ENCODE data around the gene PHTF2.

Gene PHTF2

DNA sequence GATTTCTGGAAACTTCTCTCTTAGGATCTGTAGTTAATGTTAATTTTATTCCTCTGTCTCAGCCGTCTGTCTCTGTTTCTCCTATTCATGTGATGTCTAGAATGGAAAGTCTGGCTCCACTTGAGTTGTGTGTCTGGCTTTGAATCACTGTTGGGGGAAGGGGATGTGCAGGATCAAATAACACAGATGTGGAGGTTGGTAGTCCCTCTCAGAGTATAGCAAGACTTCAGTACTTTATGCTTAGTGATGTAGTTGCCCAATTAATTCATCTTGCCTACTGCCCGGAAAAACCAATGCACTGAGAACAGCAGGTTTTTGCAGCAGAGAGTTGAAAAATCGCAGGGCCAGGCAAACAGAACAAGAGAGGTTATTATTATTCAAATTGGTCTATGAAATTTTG lies 79.2 kb downstream of the PHTF2 start:
- no peak overlapping the region for H3K9ac ChIP-seq (ENCODE audit: low read length in 2 of 2)
- H3K27me3 ChIP-seq (ENCODE audit: control insufficient read depth in 1 of 2, insufficient read depth in 2 of 2, low read length in 2 of 2), result no peaks in the 10 kb centered on the region
- no peak overlapping the region for H3K4me3 ChIP-seq (ENCODE audit: low read length in 2 of 2)
- no peak overlapping the region for H3K27ac ChIP-seq (ENCODE audit: low read length)
- no peaks in the 10 kb centered on the region for H3K36me3 ChIP-seq (ENCODE audit: control insufficient read depth in 2 of 2, insufficient read depth in 2 of 2, low read length in 2 of 2)
- no peaks in the 10 kb centered on the region for H3K9me3 ChIP-seq (ENCODE audit: control insufficient read depth in 2 of 2, low read length in 2 of 2)
- H3K4me1 ChIP-seq (ENCODE audit: control insufficient read depth, insufficient read depth, low read length), result no peaks in the 10 kb centered on the region

DNA sequence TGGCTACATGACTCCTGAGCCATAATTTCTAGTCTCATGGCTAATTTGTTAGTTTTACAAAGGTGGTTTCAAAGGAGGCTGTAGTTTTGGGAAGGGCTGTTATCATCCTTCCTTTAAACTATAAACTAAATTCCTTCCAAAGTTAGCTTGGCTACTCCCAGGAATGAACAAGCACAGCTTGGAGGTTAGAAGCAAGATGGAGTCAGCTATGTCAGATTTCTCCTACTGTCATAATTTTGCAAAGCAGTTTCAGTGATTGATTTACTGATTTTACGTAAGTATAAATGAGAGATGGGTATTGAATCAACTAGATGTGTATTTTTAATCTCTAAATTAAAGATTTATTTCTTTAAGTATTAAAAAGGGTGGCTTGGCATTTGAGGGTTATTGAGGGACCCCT lies 79.9 kb downstream of the PHTF2 start:
- Histone ChIP-seq H3K4me3 (ENCODE audit: low read length in 2 of 2) (no peak overlapping the region), H3K4me1 (ENCODE audit: control insufficient read depth, insufficient read depth, low read length) (no peaks in the 10 kb centered on the region), H3K27ac (ENCODE audit: low read length) (no peak overlapping the region), H3K36me3 (ENCODE audit: control insufficient read depth in 2 of 2, insufficient read depth in 2 of 2, low read length in 2 of 2) (no peaks in the 10 kb centered on the region), H3K9ac (ENCODE audit: low read length in 2 of 2) (no peak overlapping the region), H3K27me3 (ENCODE audit: control insufficient read depth in 1 of 2, insufficient read depth in 2 of 2, low read length in 2 of 2) (no peaks in the 10 kb centered on the region), H3K9me3 (ENCODE audit: control insufficient read depth in 2 of 2, low read length in 2 of 2) (no peaks in the 10 kb centered on the region)

DNA sequence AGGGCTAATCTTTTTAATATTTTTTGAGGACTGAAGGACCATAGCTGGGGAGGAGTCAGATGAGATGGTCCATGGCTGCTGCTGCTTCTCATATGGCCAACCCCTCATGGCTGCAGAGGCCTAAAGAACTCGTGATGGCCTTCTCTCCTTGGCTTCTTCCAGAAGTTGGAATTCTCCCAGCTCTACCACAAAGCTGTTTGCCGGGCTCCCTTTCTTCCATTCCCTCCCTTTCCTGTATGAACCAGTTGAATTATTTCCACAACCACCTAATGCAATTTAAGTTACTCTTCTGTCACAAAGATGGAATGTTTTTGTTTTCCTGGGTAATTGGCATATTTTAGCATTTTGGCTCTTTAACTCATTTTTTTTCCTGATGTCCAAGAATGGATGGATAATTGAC lies 80.7 kb downstream of the PHTF2 start:
- no peaks in the 10 kb centered on the region for H3K36me3 ChIP-seq (ENCODE audit: control insufficient read depth in 2 of 2, insufficient read depth in 2 of 2, low read length in 2 of 2)
- H3K9ac ChIP-seq (ENCODE audit: low read length in 2 of 2), result no peak overlapping the region
- no peaks in the 10 kb centered on the region for H3K27me3 ChIP-seq (ENCODE audit: control insufficient read depth in 1 of 2, insufficient read depth in 2 of 2, low read length in 2 of 2)
- H3K9me3 ChIP-seq (ENCODE audit: control insufficient read depth in 2 of 2, low read length in 2 of 2), result no peaks in the 10 kb centered on the region
- H3K27ac ChIP-seq (ENCODE audit: low read length), result no peak overlapping the region
- no peak overlapping the region for H3K4me3 ChIP-seq (ENCODE audit: low read length in 2 of 2)
- H3K4me1 ChIP-seq (ENCODE audit: control insufficient read depth, insufficient read depth, low read length), result no peaks in the 10 kb centered on the region

DNA sequence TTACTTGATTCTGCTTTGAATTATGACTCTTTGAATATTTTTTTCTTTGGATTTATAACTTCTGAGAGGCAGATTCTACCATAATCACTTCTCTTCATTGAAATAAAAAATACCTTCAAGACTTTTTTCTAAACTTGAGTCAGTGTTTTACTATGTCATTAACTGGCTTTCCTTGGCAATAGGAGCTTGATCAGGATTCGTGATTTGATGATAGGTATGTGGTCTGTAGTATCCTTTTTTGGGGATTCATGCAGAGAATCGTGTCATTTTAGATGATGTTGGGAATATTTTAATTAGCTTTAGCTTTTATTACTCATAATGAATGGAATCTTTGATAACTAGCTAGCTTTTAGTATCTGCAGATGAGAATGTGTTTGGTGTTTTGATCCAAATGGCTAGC lies 83.3 kb downstream of the PHTF2 start:
- H3K4me1 ChIP-seq (ENCODE audit: control insufficient read depth, insufficient read depth, low read length), result no peaks in the 10 kb centered on the region
- H3K4me3 ChIP-seq (ENCODE audit: low read length in 2 of 2), result no peak overlapping the region
- no peaks in the 10 kb centered on the region for H3K27me3 ChIP-seq (ENCODE audit: control insufficient read depth in 1 of 2, insufficient read depth in 2 of 2, low read length in 2 of 2)
- H3K36me3 ChIP-seq (ENCODE audit: control insufficient read depth in 2 of 2, insufficient read depth in 2 of 2, low read length in 2 of 2), result no peaks in the 10 kb centered on the region
- no peaks in the 10 kb centered on the region for H3K9me3 ChIP-seq (ENCODE audit: control insufficient read depth in 2 of 2, low read length in 2 of 2)
- H3K9ac ChIP-seq (ENCODE audit: low read length in 2 of 2), result no peak overlapping the region
- H3K27ac ChIP-seq (ENCODE audit: low read length), result no peak overlapping the region

DNA sequence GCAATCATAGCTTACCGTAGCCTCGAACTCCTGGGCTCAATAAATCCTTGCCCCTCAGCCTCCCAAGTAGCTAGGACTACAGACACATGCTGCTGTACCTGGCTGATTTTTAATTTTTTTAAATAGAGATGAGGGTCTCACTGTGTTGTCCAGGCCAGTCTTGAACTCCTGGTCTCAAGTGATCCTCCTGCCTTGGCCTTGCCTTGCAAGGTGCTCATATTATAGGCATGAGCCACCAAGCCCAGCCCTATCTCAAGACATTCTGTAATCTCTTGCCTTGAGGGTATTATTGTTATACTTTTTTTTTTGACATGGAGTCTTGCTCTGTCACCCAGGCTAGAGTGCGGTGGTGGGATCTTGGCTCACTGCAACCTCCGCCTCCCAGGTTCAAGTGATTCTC lies 86.6 kb downstream of the PHTF2 start:
- Histone ChIP-seq H3K9ac (ENCODE audit: low read length in 2 of 2) (no peak overlapping the region), H3K36me3 (ENCODE audit: control insufficient read depth in 2 of 2, insufficient read depth in 2 of 2, low read length in 2 of 2) (no peaks in the 10 kb centered on the region), H3K4me1 (ENCODE audit: control insufficient read depth, insufficient read depth, low read length) (no peaks in the 10 kb centered on the region), H3K4me3 (ENCODE audit: low read length in 2 of 2) (no peak overlapping the region), H3K27me3 (ENCODE audit: control insufficient read depth in 1 of 2, insufficient read depth in 2 of 2, low read length in 2 of 2) (no peaks in the 10 kb centered on the region), H3K9me3 (ENCODE audit: control insufficient read depth in 2 of 2, low read length in 2 of 2) (no peaks in the 10 kb centered on the region), H3K27ac (ENCODE audit: low read length) (no peak overlapping the region)

DNA sequence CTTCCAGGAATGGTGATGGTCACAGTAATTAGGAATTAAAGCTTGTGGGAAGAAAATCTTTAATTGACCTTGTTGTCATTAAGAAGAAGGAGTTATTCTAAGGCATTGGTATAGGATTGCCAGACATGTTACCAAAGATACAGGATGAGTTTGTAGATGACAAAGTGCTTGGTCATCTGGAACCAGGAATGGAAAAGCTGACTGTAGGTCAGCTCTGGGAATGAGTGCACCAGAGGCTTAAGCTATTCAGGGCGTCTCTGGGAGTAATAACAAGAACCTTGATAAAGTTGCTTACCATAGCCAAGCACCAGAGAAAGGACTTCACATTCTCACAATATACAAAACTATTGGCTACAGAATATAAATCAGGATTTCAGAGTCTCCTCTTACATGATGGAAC lies 89.0 kb downstream of the PHTF2 start:
- no peak overlapping the region for H3K27ac ChIP-seq (ENCODE audit: low read length)
- no peaks in the 10 kb centered on the region for H3K36me3 ChIP-seq (ENCODE audit: control insufficient read depth in 2 of 2, insufficient read depth in 2 of 2, low read length in 2 of 2)
- H3K9ac ChIP-seq (ENCODE audit: low read length in 2 of 2), result no peak overlapping the region
- H3K27me3 ChIP-seq (ENCODE audit: control insufficient read depth in 1 of 2, insufficient read depth in 2 of 2, low read length in 2 of 2), result no peaks in the 10 kb centered on the region
- H3K4me1 ChIP-seq (ENCODE audit: control insufficient read depth, insufficient read depth, low read length), result no peaks in the 10 kb centered on the region
- no peaks in the 10 kb centered on the region for H3K9me3 ChIP-seq (ENCODE audit: control insufficient read depth in 2 of 2, low read length in 2 of 2)
- H3K4me3 ChIP-seq (ENCODE audit: low read length in 2 of 2), result no peak overlapping the region

DNA sequence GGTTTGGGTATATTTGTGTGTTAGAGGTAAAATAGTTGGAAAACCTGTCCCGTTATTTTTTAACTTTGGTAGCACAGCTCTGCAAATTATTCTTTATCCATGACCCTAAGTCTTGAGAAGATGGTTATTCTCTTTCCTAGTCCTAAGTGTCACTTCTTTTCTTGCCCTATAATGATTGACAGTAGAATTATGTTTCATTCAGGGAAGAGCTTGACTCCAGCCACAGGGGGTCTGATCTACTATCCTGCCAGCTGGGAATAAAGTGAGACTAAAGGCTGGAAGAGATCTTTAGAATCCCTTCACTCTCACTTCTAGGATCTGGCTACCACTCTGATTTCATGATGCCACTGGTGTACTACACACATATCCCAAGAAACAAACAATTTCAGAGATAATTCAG lies 90.4 kb downstream of the PHTF2 start:
- Histone ChIP-seq H3K27ac (ENCODE audit: low read length) (no peak overlapping the region), H3K27me3 (ENCODE audit: control insufficient read depth in 1 of 2, insufficient read depth in 2 of 2, low read length in 2 of 2) (no peaks in the 10 kb centered on the region), H3K4me1 (ENCODE audit: control insufficient read depth, insufficient read depth, low read length) (no peaks in the 10 kb centered on the region), H3K4me3 (ENCODE audit: low read length in 2 of 2) (no peak overlapping the region), H3K9me3 (ENCODE audit: control insufficient read depth in 2 of 2, low read length in 2 of 2) (no peaks in the 10 kb centered on the region), H3K9ac (ENCODE audit: low read length in 2 of 2) (no peak overlapping the region), H3K36me3 (ENCODE audit: control insufficient read depth in 2 of 2, insufficient read depth in 2 of 2, low read length in 2 of 2) (no peaks in the 10 kb centered on the region)

DNA sequence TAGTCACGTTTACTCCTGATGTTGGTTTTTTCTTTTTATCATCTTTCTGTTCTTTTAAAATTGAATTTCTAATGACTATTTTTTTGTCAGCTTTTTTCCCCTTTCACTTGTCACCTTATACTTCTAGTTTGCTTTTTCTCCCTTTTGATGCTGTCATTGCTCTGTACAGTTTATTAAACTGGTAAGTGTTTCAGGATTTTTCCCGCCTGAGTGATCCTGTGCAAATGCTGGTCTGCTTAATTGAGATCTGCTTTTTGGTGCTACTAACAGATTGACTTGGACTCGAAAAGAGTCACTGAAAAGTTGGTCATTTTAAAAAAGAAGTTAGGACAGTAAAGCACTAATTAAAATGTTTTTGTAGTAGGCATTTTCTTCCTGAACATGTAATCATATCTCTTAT lies 95.2 kb downstream of the PHTF2 start:
- no peaks in the 10 kb centered on the region for H3K9me3 ChIP-seq (ENCODE audit: control insufficient read depth in 2 of 2, low read length in 2 of 2)
- H3K27me3 ChIP-seq (ENCODE audit: control insufficient read depth in 1 of 2, insufficient read depth in 2 of 2, low read length in 2 of 2), result no peaks in the 10 kb centered on the region
- H3K4me3 ChIP-seq (ENCODE audit: low read length in 2 of 2), result no peak overlapping the region
- no peaks in the 10 kb centered on the region for H3K36me3 ChIP-seq (ENCODE audit: control insufficient read depth in 2 of 2, insufficient read depth in 2 of 2, low read length in 2 of 2)
- no peak overlapping the region for H3K27ac ChIP-seq (ENCODE audit: low read length)
- no peaks in the 10 kb centered on the region for H3K4me1 ChIP-seq (ENCODE audit: control insufficient read depth, insufficient read depth, low read length)
- H3K9ac ChIP-seq (ENCODE audit: low read length in 2 of 2), result no peak overlapping the region

DNA sequence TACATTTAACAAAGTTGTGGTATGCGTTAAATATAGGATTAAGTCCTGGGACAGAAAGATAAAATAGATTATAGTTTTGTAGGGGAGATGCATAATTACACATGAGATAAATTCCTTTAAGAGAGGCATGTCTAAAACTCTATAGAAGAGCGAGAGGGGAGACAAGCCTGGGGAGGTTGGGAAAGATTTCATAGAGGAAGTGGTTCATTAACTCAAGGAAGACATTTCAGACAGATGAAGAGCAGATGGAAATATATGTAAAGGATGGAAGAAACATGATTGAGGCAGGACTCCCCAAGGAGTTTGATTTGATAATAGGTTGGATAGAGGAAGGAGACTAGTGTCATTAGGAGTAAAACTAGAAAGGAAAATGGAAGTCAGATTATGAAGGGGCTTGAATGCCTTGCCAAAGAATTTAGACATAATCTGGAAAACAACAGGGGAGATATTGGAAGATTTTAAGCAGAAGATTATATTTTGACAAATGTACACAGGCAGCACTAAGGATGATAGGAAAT lies 96.1 kb downstream of the PHTF2 start:
- no peak overlapping the region for H3K9ac ChIP-seq (ENCODE audit: low read length in 2 of 2)
- H3K27ac ChIP-seq (ENCODE audit: low read length), result no peak overlapping the region
- H3K27me3 ChIP-seq (ENCODE audit: control insufficient read depth in 1 of 2, insufficient read depth in 2 of 2, low read length in 2 of 2), result no peaks in the 10 kb centered on the region
- no peaks in the 10 kb centered on the region for H3K4me1 ChIP-seq (ENCODE audit: control insufficient read depth, insufficient read depth, low read length)
- no peaks in the 10 kb centered on the region for H3K36me3 ChIP-seq (ENCODE audit: control insufficient read depth in 2 of 2, insufficient read depth in 2 of 2, low read length in 2 of 2)
- no peaks in the 10 kb centered on the region for H3K9me3 ChIP-seq (ENCODE audit: control insufficient read depth in 2 of 2, low read length in 2 of 2)
- no peak overlapping the region for H3K4me3 ChIP-seq (ENCODE audit: low read length in 2 of 2)

DNA sequence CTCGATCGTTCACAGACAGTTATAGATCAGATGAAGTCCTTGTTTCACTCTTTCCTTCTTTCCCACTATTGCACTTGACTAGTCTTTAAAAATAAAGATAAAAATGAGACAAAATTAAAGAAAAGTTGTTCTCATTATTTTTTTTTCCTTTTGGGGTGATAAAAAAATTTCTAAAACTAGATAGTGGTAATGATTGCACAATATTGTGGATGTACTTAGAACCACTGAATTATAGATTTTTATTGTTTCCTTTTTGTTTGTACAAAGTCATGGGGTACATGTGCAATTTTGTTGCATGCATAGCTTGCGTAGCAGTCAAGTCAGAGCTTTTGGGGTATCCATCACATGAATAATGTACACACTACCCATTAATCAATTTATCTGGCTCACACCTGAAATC lies 97.3 kb downstream of the PHTF2 start:
- Histone ChIP-seq H3K4me1 (ENCODE audit: control insufficient read depth, insufficient read depth, low read length) (no peaks in the 10 kb centered on the region), H3K27ac (ENCODE audit: low read length) (no peak overlapping the region), H3K27me3 (ENCODE audit: control insufficient read depth in 1 of 2, insufficient read depth in 2 of 2, low read length in 2 of 2) (no peaks in the 10 kb centered on the region), H3K9ac (ENCODE audit: low read length in 2 of 2) (no peak overlapping the region), H3K4me3 (ENCODE audit: low read length in 2 of 2) (no peak overlapping the region), H3K9me3 (ENCODE audit: control insufficient read depth in 2 of 2, low read length in 2 of 2) (no peaks in the 10 kb centered on the region), H3K36me3 (ENCODE audit: control insufficient read depth in 2 of 2, insufficient read depth in 2 of 2, low read length in 2 of 2) (no peaks in the 10 kb centered on the region)

DNA sequence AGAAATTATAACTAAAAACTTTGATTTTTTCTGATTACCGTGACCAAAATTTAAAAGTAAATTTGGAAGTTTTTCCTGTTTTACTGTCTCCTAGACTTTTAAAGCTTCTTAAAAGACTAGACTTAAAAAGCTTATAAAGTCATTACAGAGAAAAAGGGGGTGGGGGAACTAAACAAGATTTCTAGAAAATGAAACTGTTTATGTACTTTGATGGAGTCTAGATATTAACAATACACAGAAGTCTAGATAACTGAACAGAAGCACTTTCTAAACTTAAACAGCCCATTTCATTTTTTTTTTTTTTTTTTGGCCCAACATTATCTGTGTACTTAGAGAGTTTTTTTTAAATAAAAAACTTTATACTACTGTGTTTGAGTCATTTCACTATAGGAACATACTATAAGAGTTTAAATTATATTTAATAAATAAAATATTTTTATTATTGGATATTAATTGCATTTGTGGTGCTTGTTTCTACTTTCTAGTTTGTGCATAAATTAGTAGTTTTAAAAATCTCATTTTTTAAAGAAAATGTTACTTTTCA lies 98.5 kb downstream of the PHTF2 start:
- Histone ChIP-seq H3K9me3 (ENCODE audit: control insufficient read depth in 2 of 2, low read length in 2 of 2) (no peaks in the 10 kb centered on the region), H3K27ac (ENCODE audit: low read length) (no peak overlapping the region), H3K36me3 (ENCODE audit: control insufficient read depth in 2 of 2, insufficient read depth in 2 of 2, low read length in 2 of 2) (peaks cover 0 to 1% of the 10 kb centered on the region in 2 donors), H3K27me3 (ENCODE audit: control insufficient read depth in 1 of 2, insufficient read depth in 2 of 2, low read length in 2 of 2) (no peaks in the 10 kb centered on the region), H3K9ac (ENCODE audit: low read length in 2 of 2) (no peak overlapping the region), H3K4me3 (ENCODE audit: low read length in 2 of 2) (no peak overlapping the region), H3K4me1 (ENCODE audit: control insufficient read depth, insufficient read depth, low read length) (no peaks in the 10 kb centered on the region)

Data from stomach smooth muscle (tissue), 2 donors.